ENCODE data around the gene GPR153.

The GPR153 gene

DNA sequence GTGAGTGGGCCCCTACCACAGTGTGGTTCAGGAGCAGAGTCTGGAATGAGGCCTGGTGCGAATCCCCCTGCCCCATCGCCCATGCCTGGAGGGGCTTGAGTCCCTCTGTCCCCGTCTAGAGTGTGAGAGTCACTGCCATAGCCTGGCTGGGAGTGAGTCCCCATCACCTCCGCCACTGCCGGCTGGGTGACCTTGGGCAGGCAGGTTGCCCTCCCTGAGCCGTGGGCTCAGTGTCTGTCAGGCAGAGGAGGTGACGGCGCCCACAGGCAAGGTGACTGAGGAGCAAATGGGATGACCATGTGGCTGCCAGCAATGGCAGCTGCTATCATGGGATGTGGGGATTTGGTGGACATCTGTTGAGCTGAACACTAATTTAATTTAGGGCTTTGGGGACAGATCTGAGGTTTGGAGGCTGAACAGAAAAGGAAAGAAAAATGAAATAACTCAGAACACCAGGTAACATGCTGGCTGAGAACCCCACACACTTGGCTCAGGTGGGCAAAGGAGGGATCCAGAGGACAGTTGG lies 38.1 kb upstream of the GPR153 start:
- H3K36me3 ChIP-seq (replicated peaks), result no peaks in the 10 kb centered on the region
- in situ Hi-C loops (cut with HindIII; ENCODE audit: low pct_ligation_motif_present, low sequenced_read_pairs), result no loop called here
- no peaks in the 10 kb centered on the region for H3K27me3 ChIP-seq (replicated peaks)
- H3K4me3 ChIP-seq (ENCODE audit: low read depth, low read length), result no peak overlapping the region
- DNase-seq, result no peak
- no peak overlapping the region for H3K27ac ChIP-seq
- TF ChIP-seq CTCF (IDR thresholded peaks at IDR 0.05; ENCODE audit: low read depth, low read length, missing control alignments), result no peak

- no peak for TF ChIP-seq CTCF (IDR thresholded peaks at IDR 0.05; ENCODE audit: low read depth, low read length, missing control alignments)
- H3K27me3 ChIP-seq (replicated peaks), result no peaks in the 10 kb centered on the region
- no peaks in the 10 kb centered on the region for H3K36me3 ChIP-seq (replicated peaks)
- in situ Hi-C loops (cut with HindIII; ENCODE audit: low pct_ligation_motif_present, low sequenced_read_pairs), result no loop called here
- no peak overlapping the region for H3K4me3 ChIP-seq (ENCODE audit: low read depth, low read length)
- no peak overlapping the region for H3K27ac ChIP-seq
- no peak for DNase-seq
Measured at GRCh38 chr1:6298530-6298929, 37.6 kb upstream of the GPR153 start.

DNA sequence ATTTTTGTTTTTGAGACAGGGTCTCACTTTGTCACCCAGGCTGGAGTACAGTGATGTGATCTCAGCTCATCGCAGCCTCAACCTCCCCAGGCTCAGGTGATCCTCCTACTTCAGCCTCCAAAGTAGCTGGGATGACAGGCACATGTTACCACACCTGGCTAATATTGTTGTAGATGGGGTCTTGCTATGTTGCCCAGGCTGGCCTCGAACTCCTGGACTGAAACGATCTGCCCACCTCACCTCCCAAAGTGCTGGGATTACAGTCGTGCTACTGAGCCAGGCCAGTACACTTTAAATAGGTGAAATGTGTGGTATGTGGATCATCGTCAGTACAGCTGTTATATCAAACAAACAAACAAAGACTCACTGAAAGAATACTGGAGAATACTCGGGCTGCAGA lies 35.0 kb upstream of the GPR153 start:
- no peak overlapping the region for H3K27ac ChIP-seq
- H3K4me3 ChIP-seq (ENCODE audit: low read depth, low read length), result no peak overlapping the region
- no peak for TF ChIP-seq CTCF (IDR thresholded peaks at IDR 0.05; ENCODE audit: low read depth, low read length, missing control alignments)
- no peaks in the 10 kb centered on the region for H3K36me3 ChIP-seq (replicated peaks)
- DNase-seq, result no peak
- in situ Hi-C loops (cut with HindIII; ENCODE audit: low pct_ligation_motif_present, low sequenced_read_pairs), result no loop called here
- H3K27me3 ChIP-seq (replicated peaks), result no peaks in the 10 kb centered on the region

GRCh38 chr1:6294890-6295556 lies 34.1 kb upstream of the GPR153 start:
- no peak for DNase-seq
- H3K36me3 ChIP-seq (replicated peaks), result no peaks in the 10 kb centered on the region
- TF ChIP-seq CTCF (IDR thresholded peaks at IDR 0.05; ENCODE audit: low read depth, low read length, missing control alignments), result no peak
- no peaks in the 10 kb centered on the region for H3K27me3 ChIP-seq (replicated peaks)
- in situ Hi-C loops (cut with HindIII; ENCODE audit: low pct_ligation_motif_present, low sequenced_read_pairs), result no loop called here
- H3K27ac ChIP-seq, result no peak overlapping the region
- H3K4me3 ChIP-seq (ENCODE audit: low read depth, low read length), result no peak overlapping the region

- no peak overlapping the region for H3K27ac ChIP-seq
- no peak for TF ChIP-seq CTCF (IDR thresholded peaks at IDR 0.05; ENCODE audit: low read depth, low read length, missing control alignments)
- H3K4me3 ChIP-seq (ENCODE audit: low read depth, low read length), result no peak overlapping the region
- H3K36me3 ChIP-seq (replicated peaks), result no peaks in the 10 kb centered on the region
- no peak for DNase-seq
- no peaks in the 10 kb centered on the region for H3K27me3 ChIP-seq (replicated peaks)
- in situ Hi-C loops (cut with HindIII; ENCODE audit: low pct_ligation_motif_present, low sequenced_read_pairs), result no loop called here
Measured at GRCh38 chr1:6294080-6294889, 33.4 kb upstream of the GPR153 start.

Data from brain microvascular endothelial cell (primary cell).